Thyroid gland (tissue), 4 donors: ENCODE data around the gene SMARCAL1. TPM values are rescaled to one million over a fixed set of nuclear protein-coding genes. Genes with fewer than 3 reads are reported as not detected.

Experiments used
- DNase-seq, 2 donors: peaks; one replicate each; pipeline ENCODE4 v3.0.0-alpha.2; 2019
- H3K27ac ChIP-seq, 3 donors: fragments of 200-600 bp; sonication (generic); 1 replicate in 2 of 3; 2 replicates in 1 of 3; pipeline ENCODE4 v1.5.1; 2016 to 2019; ENCODE audit warnings: mild to moderate bottlenecking in 1 of 3, moderate library complexity in 1 of 3
- H3K27me3 ChIP-seq: fragments of 200-600 bp; sonication (generic); one replicate; pipeline ENCODE4 v1.5.1; 2019
- H3K36me3 ChIP-seq, 2 donors: fragments of 200-600 bp; sonication (generic); one replicate each; pipeline ENCODE4 v1.5.1; 2016 to 2019
- H3K4me1 ChIP-seq, 2 donors: fragments of 200-600 bp; sonication (generic); one replicate each; pipeline ENCODE4 v1.5.1; 2017 to 2019
- H3K4me3 ChIP-seq, 3 donors: fragments of 200-600 bp; sonication (generic); replicated peaks in 1 of 3; 1 replicate in 2 of 3; 2 replicates in 1 of 3; pipeline ENCODE4 v1.5.1; 2016; ENCODE audit warnings: mild to moderate bottlenecking in 1 of 3
- H3K9me3 ChIP-seq: fragments of 200-600 bp; sonication (generic); one replicate; pipeline ENCODE4 v1.5.1; 2017
- CTCF ChIP-seq, 6 experiments: fragments of 200-600 bp in 3 of 6; fragments of 450-650 bp in 3 of 6; sonication (generic) in 3 of 6; IDR thresholded peaks; one replicate each; pipeline ENCODE4 v1.5.1; 2016 to 2019; ENCODE audit warnings: antibody characterized with exemption in 6 of 6, mild to moderate bottlenecking in 2 of 6, inconsistent platforms in 1 of 6, moderate library complexity in 1 of 6
- POLR2A ChIP-seq, 2 donors: fragments of 450-650 bp; IDR thresholded peaks; one replicate each; pipeline ENCODE4 v1.6.1; 2017; ENCODE audit warnings: antibody characterized with exemption in 2 of 2, mild to moderate bottlenecking in 2 of 2, moderate library complexity in 1 of 2
- WGBS, 2 donors: methylation state at CpG; one replicate each; pipeline ENCODE4 v1.1.5; 2017; 5-methylcytosine and 5-hydroxymethylcytosine counted together
- intact Hi-C: fragments of 100-400 bp; cut with DNase I; formaldehyde crosslinking; loops from one replicate; pipeline ENCODE4 v1.15.1; 2023
- total RNA-seq, 4 donors: library from RNA; depleted of rRNA; stranded (reverse); fragments of >200 nt; gene quantifications; one replicate each; pipeline ENCODE4 v1.2.3, GENCODE V29; 2016

The SMARCAL1 gene
- total RNA-seq, 4 donors from 2014 or later = 19.5 to 31.4 (median 24.6) TPM

- Histone ChIP-seq H3K27me3 (no peaks in the 10 kb centered on the region), H3K4me1 (no peaks in the 10 kb centered on the region), H3K36me3 (peaks cover 30 to 33% of the 10 kb centered on the region in 2 donors), H3K4me3 (no peak overlapping the region), H3K9me3 (no peaks in the 10 kb centered on the region), H3K27ac (no peak overlapping the region)
- no peak for DNase-seq
- WGBS, 2 donors = 99% methylated on average over 4 of the region's 4 CpGs
- no peak for TF ChIP-seq CTCF (IDR thresholded peaks at IDR 0.05)
- no peak for TF ChIP-seq POLR2A (IDR thresholded peaks at IDR 0.05)
- intact Hi-C loops = no loop called here
These were observed 41.8 kb downstream of the SMARCAL1 start for GRCh38 chr2:216453955-216454614.

- Histone ChIP-seq H3K36me3 (peaks cover 0 to 4% of the 10 kb centered on the region in 2 donors), H3K4me1 (no peaks in the 10 kb centered on the region), H3K27me3 (no peaks in the 10 kb centered on the region), H3K27ac (no peak overlapping the region), H3K9me3 (no peaks in the 10 kb centered on the region), H3K4me3 (no peak overlapping the region)
- no peak for TF ChIP-seq CTCF (IDR thresholded peaks at IDR 0.05)
- TF ChIP-seq POLR2A (IDR thresholded peaks at IDR 0.05) = no peak
- intact Hi-C loops = no loop called here
- 95 to 98% methylated on average over 2 of the region's 2 CpGs for WGBS, 2 donors
- no peak for DNase-seq
These were observed 50.9 kb downstream of the SMARCAL1 start for GRCh38 chr2:216463148-216463547.

GRCh38 chr2:216464104-216464720, 51.9 kb downstream of the SMARCAL1 start:
- no peaks in the 10 kb centered on the region for H3K4me1 ChIP-seq
- no peaks in the 10 kb centered on the region for H3K27me3 ChIP-seq
- TF ChIP-seq CTCF (IDR thresholded peaks at IDR 0.05) (no peak), POLR2A (IDR thresholded peaks at IDR 0.05) (no peak)
- intact Hi-C loops = no loop called here
- peaks cover 0 to 8% of the 10 kb centered on the region in 2 donors for H3K36me3 ChIP-seq
- H3K27ac ChIP-seq = no peak overlapping the region
- H3K9me3 ChIP-seq = no peaks in the 10 kb centered on the region
- WGBS, 2 donors = 76 to 80% methylated on average over 6 of the region's 6 CpGs
- H3K4me3 ChIP-seq = no peak overlapping the region
- no peak for DNase-seq

GRCh38 chr2:216465579-216466195, 53.4 kb downstream of the SMARCAL1 start:
- Histone ChIP-seq H3K27ac (no peak overlapping the region), H3K27me3 (no peaks in the 10 kb centered on the region), H3K4me1 (no peaks in the 10 kb centered on the region), H3K36me3 (peaks cover 0 to 8% of the 10 kb centered on the region in 2 donors), H3K9me3 (no peaks in the 10 kb centered on the region), H3K4me3 (no peak overlapping the region)
- WGBS, 2 donors = 87 to 93% methylated on average over 5 of the region's 5 CpGs
- no peak for DNase-seq
- no peak for TF ChIP-seq CTCF (IDR thresholded peaks at IDR 0.05)
- intact Hi-C loops = no loop called here

GRCh38 chr2:216467845-216468244, 55.6 kb downstream of the SMARCAL1 start:
- H3K27me3 ChIP-seq = no peaks in the 10 kb centered on the region
- no peak for TF ChIP-seq CTCF (IDR thresholded peaks at IDR 0.05)
- no peak for TF ChIP-seq POLR2A (IDR thresholded peaks at IDR 0.05)
- H3K27ac ChIP-seq = no peak overlapping the region
- no peak overlapping the region for H3K4me3 ChIP-seq
- intact Hi-C loops = no loop called here
- no peaks in the 10 kb centered on the region for H3K4me1 ChIP-seq
- no peaks in the 10 kb centered on the region for H3K9me3 ChIP-seq
- no peak for DNase-seq
- 87 to 98% methylated on average over 4 of the region's 4 CpGs for WGBS, 2 donors
- peaks cover 0 to 12% of the 10 kb centered on the region in 2 donors for H3K36me3 ChIP-seq
